Astrocyte of the cerebellum (primary cell): Measurements from ENCODE around the gene CPED1.

Source experiments
- DNase-seq: peaks from one replicate; pipeline ENCODE4 v3.0.0-alpha.2; 2011; ENCODE audit warnings: low read depth
- H3K4me3 ChIP-seq: 2 replicates; pipeline ENCODE4 v1.5.1; 2011; ENCODE audit warnings: mild to moderate bottlenecking, low read depth, low read length, moderate library complexity
- in situ Hi-C: cut with HindIII; loops from 2 replicates; pipeline ENCODE4 v1.10.0; 2017; ENCODE audit warnings: low sequenced_read_pairs
- TF ChIP-seq, protein P1 (sequence below): IDR thresholded peaks from 2 replicates; pipeline ENCODE4 v1.5.1; 2012; ENCODE audit warnings: low read length, low read depth, moderate library complexity, mild to moderate bottlenecking; ENCODE audit errors: missing control alignments

CPED1 gene

DNA sequence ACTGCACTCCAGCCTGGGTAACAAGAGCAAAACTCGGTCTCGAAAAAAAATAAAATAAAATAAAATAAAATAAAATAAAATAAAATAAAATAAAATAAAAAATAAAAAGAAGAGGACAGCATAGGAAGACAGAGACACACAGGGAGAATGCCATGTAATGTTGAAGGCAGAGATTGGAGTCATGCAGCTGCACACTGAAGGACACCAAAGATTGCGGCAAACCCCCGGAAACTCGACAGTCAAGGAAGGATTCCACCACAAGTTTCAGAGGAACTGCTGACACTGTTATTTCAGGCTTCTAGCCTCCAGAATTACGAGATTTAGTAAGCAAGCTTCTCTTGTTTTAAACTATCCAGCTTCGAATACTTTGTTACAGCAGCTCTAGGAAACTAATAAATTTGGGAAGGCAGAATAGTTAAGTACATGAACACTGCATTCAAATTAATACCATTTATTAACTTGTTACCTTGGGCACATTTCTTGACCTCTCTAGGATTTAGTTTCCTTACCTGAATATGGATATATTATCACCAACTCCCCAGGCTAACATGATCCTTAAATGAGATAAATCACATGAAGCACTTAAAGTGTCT lies 9.5 kb downstream of the CPED1 start:
- DNase-seq, result no peak
- TF ChIP-seq, protein P1, sequence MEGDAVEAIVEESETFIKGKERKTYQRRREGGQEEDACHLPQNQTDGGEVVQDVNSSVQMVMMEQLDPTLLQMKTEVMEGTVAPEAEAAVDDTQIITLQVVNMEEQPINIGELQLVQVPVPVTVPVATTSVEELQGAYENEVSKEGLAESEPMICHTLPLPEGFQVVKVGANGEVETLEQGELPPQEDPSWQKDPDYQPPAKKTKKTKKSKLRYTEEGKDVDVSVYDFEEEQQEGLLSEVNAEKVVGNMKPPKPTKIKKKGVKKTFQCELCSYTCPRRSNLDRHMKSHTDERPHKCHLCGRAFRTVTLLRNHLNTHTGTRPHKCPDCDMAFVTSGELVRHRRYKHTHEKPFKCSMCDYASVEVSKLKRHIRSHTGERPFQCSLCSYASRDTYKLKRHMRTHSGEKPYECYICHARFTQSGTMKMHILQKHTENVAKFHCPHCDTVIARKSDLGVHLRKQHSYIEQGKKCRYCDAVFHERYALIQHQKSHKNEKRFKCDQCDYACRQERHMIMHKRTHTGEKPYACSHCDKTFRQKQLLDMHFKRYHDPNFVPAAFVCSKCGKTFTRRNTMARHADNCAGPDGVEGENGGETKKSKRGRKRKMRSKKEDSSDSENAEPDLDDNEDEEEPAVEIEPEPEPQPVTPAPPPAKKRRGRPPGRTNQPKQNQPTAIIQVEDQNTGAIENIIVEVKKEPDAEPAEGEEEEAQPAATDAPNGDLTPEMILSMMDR, result no peak
- in situ Hi-C loops, result loop anchor here (10.0 to 25.0 kb wide), 3 partner anchors 77 to 539 kb away; no protein-coding TSS in a partner anchor
- no peak overlapping the region for H3K4me3 ChIP-seq

DNA sequence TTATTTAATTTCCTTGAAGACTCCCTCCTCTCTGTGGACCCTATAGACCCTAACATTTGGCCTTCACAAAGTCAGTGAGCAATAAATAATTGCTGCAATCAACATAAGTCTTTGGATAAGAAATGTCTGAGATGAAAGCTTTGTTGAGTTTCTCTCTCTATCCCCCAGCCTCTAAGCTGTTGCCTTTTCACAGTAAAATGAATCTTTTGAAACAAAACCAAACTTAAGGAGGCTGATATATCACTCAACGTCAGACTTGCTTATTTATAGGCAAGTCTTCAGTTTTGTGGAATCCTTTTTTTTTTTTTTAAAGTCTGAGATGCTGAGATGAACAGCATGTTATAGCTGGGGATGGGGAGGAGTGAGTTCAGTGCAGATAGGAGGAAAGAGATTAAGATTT lies 10.0 kb downstream of the CPED1 start:
- TF ChIP-seq, protein P1, result no peak
- DNase-seq, result no peak
- no peak overlapping the region for H3K4me3 ChIP-seq
- in situ Hi-C loops, result loop anchor here (10.0 to 25.0 kb wide), 3 partner anchors 76 to 539 kb away; no protein-coding TSS in a partner anchor

DNA sequence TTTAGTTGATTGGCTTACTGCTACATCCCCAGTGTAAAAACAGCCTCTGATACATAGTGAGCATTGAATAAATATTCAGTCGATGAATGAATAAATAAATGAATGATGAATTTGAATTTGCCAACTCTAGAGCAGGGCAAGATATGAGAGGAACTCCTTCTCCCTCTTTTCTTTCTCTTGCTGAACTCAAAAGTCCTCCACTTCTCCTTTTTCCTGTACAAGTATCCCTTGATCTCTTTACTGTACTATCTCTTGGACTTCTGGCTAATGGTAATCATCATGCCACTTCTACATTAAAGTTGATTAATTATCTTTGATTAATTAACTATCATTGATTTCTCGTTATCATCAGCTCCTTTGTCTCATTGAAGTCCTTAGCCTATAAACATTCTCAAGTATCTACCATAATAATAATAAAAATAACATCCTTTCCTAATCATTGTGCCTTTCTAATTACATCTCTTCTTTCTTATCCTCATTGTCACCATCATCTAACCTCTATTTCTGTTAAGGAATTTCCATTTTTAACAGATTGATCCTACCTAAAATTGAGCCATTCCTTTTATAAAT lies 10.6 kb downstream of the CPED1 start:
- H3K4me3 ChIP-seq, result no peak overlapping the region
- TF ChIP-seq, protein P1, result no peak
- DNase-seq, result no peak
- in situ Hi-C loops, result loop anchor here (10.0 to 25.0 kb wide), 3 partner anchors 76 to 538 kb away; no protein-coding TSS in a partner anchor

DNA sequence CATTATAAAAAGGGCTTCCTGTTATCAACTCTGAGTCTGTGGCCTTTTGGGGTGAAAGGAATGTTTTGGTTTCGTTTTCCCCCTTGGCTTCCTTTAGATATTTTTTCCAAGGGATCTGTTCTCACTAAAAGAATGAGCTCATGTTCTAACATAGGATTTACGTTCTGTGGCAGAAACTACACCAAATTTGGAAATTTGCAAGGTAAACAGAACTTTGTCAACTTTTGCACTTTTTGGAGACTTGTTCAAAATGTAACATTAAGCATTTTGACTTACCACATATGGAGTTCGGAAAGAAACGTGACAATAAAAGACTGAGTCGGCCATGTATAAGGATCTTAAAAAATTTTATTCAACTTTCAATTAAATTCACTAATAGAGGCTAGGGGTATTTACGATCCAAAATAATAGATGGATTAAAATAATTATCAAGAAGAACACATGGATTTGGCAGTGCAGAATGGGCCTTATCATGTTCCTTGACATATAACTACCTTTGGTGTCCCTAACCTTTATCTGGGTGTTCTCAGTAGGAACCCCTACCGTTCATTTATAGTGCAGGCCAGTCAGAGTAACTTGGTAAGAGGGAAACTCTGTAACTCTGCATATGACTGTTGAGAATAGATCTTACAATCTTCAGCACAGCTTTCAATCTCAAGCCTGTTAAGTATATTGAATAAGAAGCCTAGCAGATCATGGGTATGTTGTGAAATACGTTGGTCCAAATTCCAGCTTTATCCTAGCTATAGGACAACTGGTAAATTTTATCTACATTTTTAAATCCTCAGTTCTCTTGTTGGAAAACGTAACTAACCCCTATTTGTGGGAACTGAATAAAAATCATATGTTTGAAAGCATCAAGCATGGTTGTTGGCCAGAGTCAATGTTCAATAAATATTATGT lies 11.8 kb downstream of the CPED1 start:
- no peak for DNase-seq
- H3K4me3 ChIP-seq, result no peak overlapping the region
- in situ Hi-C loops, result no loop called here
- TF ChIP-seq, protein P1, result no peak

DNA sequence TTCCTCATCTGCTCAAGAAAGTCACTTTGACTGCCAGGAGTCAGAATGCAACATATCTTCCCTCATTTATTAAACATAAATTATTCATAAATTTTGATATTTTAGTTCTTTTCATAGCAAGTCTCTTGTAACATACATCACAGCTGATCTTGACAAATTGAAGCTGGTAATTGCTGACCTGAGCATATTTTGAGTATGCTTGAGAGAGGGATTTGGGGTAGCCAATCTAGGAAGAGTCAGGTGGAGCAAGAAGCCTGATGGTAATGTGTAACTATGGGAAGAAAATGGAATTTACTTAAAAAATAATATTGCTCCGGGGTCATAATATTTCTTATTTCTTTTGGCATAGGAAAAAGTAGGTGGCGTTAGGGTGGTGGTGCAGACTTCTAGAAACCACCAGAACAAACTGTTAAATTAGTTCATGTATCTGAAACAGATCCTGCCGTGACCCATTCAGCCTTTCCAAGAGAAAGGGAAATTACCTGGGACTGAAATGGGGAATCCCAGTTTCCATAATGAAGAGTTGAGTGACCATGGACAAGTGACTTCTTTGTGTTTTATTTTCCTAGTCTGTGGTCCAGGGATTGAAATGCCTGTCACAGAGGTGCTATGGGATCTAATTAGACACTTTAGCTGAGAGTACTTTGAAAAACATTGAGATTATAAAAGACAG lies 12.9 kb downstream of the CPED1 start:
- in situ Hi-C loops, result no loop called here
- H3K4me3 ChIP-seq, result no peak overlapping the region
- no peak for DNase-seq
- TF ChIP-seq, protein P1, result no peak
